Heart left ventricle (tissue), 13 donors: ENCODE results near the gene MEX3A.

Source experiments
- POLR2A ChIP-seq, 2 donors: fragments of 450-650 bp; IDR thresholded peaks; one replicate each; pipeline ENCODE4 v1.6.1; 2017; ENCODE audit warnings: antibody characterized with exemption in 2 of 2, mild to moderate bottlenecking in 2 of 2, moderate library complexity in 2 of 2
- TF ChIP-seq, protein P1 (sequence below), 12 donors: fragments of 200-600 bp; sonication (generic) in 4 of 12; IDR thresholded peaks; one replicate each; pipeline versions ENCODE4 v1.5.0 to v1.8.0; 2018 to 2022; ENCODE audit warnings: antibody characterized with exemption in 12 of 12, mild to moderate bottlenecking in 5 of 12
- donor health status: ischemic (EF 13 %, LVEDD 7.1; RV severe dilation, severe dysfunction).
- donor health status: DM: no; HTN: yes; CAD: no.
- donor health status: DM: no; HTN: no; CAD: no.
- donor health status: ischemic (EF 25% LVEDD 6.9; RV normal size, moderate dysfunction).
- donor health status: ischemic (EF 25% LVEDD 5.7; RV mildly dilated, moderate dysfunction).
- donor health status: ischemic (EF 35%, LVEDD 5.7; RV mildly dilated, moderate dysfunction).
- donor health status: nonischemic (EF 11% LVEDD 7.7; RV severe dilation, severe dysfunction).
- donor health status: DM: yes; HTN: yes; CAD: no.
- donor health status: PGD.
- donor health status: ischemic (EF 29% LVEDD 5.4; RV normal size, mild dysfunction).
- donor health status: nonischemic (EF 23%, LVEDD 6.1; RV moderate dilation, normal function).

GRCh38 chr1:156060937-156061636 is 21.2 kb downstream of the MEX3A start, which contains the start of gene RAB25:
- no peak for TF ChIP-seq POLR2A (IDR thresholded peaks at IDR 0.05)
- TF ChIP-seq, protein P1, sequence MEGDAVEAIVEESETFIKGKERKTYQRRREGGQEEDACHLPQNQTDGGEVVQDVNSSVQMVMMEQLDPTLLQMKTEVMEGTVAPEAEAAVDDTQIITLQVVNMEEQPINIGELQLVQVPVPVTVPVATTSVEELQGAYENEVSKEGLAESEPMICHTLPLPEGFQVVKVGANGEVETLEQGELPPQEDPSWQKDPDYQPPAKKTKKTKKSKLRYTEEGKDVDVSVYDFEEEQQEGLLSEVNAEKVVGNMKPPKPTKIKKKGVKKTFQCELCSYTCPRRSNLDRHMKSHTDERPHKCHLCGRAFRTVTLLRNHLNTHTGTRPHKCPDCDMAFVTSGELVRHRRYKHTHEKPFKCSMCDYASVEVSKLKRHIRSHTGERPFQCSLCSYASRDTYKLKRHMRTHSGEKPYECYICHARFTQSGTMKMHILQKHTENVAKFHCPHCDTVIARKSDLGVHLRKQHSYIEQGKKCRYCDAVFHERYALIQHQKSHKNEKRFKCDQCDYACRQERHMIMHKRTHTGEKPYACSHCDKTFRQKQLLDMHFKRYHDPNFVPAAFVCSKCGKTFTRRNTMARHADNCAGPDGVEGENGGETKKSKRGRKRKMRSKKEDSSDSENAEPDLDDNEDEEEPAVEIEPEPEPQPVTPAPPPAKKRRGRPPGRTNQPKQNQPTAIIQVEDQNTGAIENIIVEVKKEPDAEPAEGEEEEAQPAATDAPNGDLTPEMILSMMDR (IDR thresholded peaks at IDR 0.05) = no peak
